Measurements from ENCODE around the gene RBM14.

DNA sequence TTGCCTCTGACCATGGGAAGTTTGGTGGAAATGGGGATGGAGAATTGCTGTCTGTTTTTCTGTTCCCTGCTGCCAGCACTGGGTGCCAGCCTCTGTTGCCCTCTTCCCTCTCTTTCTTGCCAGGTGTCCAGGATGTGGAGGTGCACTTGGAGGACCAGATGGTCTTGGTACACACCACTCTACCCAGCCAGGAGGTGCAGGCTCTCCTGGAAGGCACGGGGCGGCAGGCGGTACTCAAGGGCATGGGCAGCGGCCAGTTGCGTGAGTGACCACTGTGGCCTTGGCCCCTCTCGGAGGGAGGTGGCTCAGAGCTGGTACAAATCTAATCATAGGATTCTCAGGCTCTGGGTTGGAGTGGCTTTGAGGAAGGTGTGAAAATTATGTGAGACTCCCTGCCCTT, 17.4 kb upstream of the RBM14 start:
- TF ChIP-seq EP300 (IDR thresholded peaks at IDR 0.05), result no peak
- TF ChIP-seq, protein P1, sequence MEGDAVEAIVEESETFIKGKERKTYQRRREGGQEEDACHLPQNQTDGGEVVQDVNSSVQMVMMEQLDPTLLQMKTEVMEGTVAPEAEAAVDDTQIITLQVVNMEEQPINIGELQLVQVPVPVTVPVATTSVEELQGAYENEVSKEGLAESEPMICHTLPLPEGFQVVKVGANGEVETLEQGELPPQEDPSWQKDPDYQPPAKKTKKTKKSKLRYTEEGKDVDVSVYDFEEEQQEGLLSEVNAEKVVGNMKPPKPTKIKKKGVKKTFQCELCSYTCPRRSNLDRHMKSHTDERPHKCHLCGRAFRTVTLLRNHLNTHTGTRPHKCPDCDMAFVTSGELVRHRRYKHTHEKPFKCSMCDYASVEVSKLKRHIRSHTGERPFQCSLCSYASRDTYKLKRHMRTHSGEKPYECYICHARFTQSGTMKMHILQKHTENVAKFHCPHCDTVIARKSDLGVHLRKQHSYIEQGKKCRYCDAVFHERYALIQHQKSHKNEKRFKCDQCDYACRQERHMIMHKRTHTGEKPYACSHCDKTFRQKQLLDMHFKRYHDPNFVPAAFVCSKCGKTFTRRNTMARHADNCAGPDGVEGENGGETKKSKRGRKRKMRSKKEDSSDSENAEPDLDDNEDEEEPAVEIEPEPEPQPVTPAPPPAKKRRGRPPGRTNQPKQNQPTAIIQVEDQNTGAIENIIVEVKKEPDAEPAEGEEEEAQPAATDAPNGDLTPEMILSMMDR (IDR thresholded peaks at IDR 0.05), result no peak
